Stimulated activated CD8-positive, alpha-beta memory T cell treated with anti-CD3 and anti-CD28 coated beads, Interleukin-12 subunit alpha, Interleukin-12 subunit beta, amount 100 ng/mL, for 1 hour (primary cell): ENCODE results near the gene ANKMY1.

Source experiments
- DNase-seq: peaks from one replicate; pipeline ENCODE4 v3.0.0-alpha.2; 2020; ENCODE audit warnings: low read depth

The ANKMY1 gene

GRCh38 chr2:240459401-240460252 is 98.2 kb downstream of the ANKMY1 start:
- DNase-seq: no peak

- DNase-seq: no peak
Observed at GRCh38 chr2:240458900-240459391, 98.8 kb downstream of the ANKMY1 start.

GRCh38 chr2:240458044-240458899 is 99.5 kb downstream of the ANKMY1 start:
- DNase-seq: no peak

- DNase-seq: no peak
Observed at GRCh38 chr2:240457223-240458043, 100.4 kb downstream of the ANKMY1 start.

- DNase-seq: no peak
Observed at GRCh38 chr2:240456447-240457222, 101.2 kb downstream of the ANKMY1 start.

DNA sequence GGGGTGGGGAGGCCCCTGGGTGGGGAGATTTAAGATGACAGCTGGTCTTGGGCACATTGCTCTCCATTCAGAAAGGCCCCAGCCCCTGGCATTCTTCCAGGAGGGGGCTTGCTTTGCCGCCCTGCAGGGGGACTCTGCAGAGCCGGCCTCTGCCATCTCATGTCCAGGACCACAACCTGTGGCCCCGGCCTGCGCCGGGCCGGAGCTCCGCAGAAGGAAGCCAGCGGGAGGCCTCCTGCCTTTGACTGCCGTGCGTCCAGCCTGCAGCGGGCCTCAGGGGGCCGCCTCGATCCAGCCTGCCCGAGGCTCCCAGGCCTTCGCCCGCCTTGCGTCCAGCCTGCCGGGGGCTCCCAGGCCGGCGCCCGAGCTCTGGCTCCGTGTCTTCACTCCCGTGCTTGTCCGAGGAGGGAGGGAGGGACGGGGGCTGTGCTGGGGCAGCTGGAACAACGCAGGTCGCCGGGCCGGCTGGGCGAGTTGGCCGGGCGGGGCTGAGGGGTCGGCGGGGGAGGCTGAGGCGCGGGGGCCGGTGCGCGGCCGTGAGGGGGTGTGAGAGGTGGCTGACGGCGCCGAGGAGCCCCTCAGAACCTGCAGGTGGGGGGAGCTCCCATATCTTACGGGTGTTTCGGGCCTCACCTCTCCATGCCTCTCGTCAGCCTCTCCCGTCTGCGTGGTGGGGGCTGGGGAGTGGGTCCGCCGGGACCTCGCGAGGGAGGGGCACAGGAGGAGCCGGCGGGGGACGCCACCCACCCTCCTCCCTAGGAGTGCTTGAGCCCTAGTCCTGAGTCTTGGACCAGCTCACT is 101.9 kb downstream of the ANKMY1 start:
- no peak for DNase-seq

- DNase-seq: no peak
Observed at GRCh38 chr2:240455272-240455646, 102.5 kb downstream of the ANKMY1 start.

DNA sequence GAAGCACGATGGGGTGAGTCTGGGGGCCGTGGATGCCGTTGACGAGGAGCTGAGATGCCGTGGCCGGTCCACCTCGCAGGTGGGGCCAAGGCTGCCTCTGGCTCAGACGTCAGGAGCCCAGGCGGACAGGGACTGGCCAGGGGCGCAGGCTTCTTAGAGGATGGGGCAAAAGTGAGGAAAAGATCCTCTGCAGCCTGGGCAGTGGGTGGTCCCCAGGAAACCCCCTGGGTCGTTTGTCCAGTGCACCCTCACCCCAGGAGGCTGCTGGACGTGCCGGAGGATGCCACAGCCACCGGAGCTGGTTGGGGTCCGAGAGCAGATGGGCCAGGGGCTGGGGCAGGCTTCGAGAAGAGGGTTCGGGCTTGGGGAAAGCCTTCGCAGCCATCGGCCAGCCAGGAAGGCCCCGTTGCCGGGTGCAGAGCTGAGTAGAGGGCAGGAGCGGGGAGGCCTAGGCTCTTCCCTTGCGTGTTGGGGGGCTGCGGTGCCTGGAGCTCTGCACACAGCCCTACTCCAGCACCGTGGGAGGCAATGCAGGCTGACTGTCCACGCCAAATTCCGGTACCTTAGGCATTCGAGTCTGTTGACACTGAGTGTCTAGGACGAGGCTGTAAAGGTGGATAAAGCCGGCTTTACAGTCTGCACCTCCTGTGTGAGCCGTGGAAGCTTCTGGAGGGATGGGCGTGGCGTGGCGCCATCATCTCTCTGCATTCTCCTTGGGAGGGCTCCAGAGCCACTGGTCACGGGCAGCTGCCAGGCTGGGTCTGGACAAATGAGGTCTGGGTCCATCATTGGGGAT is 103.5 kb downstream of the ANKMY1 start:
- no peak for DNase-seq

DNA sequence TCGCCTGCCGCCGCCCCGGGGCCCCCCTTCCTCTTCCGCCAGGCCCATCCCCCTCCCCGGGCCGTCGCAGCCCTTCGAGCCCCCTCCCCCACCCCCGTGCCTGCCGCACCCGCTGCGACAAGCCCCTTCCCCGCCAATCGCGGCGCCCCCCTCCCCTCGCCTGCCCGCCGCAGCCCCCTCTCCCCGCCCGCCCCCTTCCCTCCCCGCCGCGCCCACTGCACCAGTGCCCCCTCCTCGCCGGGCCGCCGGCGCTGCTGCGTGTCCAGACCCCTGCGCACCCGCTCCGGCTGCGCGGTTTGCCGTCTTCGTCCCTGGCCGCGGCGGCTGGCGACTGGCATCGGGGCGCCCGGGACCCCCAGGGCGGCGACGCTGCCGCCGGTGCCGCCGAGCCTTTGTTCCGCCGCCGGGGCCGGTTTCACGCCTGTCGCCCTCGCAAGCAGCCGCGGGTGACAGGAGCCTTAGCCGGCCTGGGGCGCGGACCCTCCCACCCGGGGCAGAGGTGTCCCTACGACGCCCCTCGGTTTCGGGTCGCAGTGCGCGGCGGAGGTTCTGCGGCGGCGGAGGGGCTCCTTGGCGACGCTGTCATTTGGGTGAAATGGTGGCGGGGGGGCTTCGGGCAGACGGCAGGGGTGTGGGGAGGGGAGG is 104.2 kb downstream of the ANKMY1 start:
- DNase-seq: no peak

DNA sequence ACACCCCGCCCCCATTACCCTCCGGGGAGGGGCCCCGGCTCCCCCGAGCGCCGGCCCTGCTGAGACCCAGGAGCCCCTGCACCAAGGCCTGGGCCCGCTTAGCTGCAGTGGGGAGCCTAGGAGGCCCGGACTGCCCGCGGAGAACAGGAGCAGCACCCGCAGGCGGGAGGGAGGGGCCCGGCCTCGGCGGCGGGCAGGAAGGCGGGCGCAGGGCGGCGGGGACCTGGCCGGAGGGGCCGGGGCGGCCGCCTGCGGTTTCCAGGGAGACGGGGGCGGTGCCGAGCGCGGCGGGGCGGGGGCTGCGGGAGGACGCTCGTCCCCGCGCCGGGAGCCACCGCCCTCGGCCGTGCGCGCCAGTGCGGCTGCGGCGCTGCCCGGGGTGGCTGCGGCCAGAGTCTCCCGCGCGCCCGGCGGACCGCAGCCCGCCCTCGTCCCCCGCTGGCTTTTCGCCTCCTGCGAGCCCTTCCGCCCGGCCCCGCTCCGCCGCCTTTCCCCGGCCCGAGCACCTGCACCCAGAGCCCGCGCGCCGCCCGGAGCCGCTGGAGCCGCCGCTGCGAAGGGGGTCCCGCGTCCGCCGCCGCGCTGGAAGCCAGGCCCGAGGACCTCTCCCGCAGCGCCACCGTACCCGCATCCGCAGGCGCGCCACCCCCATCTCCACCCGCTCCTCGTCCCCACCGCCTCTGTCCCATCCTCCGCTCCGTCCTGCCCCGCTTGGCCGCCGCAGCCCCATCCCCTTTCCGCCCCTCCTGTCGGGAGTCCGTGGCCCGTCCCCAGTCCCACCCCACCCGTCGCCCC is 105.1 kb downstream of the ANKMY1 start:
- DNase-seq: no peak

DNA sequence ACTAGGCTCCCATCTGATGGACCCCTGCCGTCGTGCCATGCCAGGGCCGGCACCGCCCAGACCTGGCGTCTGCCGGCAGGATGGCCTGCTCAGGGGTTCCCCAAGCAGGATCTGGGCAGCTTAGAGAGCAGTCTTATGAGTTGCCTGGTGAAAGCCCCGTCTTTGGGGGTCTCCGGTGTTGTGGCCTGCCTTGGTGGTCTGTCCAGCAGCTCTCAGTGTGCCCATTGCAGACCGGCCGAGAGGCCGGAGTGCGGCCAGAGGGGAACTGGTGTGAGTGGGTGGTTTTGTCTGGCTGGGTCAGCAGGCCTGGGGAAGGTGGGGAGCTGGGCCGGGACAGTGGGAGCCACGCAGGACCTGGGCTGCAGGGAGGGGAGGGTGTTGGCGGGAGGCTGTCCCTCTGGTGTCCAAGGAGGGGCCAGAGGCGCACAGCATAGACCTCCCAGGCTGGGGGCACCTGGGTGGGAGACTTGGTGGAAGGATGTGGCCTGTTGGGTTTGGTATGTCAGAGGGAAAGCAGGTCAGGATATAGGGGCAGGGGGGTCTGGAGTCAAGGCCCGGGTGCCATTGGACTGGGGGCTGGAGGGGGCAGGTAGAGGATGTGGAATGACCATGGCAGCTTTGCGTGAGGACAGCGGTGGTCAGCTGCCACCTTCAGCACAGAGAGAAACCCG is 105.9 kb downstream of the ANKMY1 start:
- DNase-seq: no peak

GRCh38 chr2:240451108-240451611 is 106.6 kb downstream of the ANKMY1 start:
- no peak for DNase-seq

- no peak for DNase-seq
Observed at GRCh38 chr2:240450532-240451107, 107.2 kb downstream of the ANKMY1 start.

DNA sequence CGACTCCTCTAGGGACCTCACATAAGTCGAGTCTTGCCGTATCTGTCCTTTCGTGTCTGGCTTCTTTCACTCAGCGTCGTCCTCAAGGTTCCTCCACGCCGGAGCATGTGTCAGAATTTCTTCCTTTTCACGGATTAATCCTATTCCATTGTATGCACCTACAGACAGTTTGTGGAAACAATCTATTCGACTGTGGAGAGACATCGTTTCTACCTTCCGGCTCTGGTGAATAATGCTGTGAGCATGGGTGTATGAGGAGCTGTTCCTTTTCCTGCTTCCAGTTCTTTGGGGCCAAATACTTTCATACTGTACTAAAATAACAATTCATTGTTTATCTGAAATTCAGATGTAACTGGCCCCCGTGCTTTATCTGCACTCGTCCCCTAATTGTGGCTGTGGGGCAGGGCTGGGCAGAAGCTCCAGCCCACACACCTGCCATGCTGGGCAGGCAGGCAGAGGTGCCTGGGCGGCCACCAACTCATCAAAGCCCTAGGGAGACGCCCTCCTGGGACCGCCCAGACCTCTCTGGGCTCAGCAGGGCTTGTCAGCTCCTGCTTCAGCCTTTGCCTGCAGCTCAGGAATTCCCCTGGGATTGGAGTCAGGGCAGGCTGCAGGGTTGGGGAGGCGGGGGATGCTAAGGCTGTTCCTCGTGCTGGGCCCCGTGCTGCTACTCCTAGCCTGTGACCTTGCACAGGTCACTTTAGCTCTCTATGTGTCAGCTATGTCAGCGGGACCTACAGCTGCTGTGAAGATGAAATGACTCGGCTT is 107.8 kb downstream of the ANKMY1 start:
- DNase-seq: no peak

DNA sequence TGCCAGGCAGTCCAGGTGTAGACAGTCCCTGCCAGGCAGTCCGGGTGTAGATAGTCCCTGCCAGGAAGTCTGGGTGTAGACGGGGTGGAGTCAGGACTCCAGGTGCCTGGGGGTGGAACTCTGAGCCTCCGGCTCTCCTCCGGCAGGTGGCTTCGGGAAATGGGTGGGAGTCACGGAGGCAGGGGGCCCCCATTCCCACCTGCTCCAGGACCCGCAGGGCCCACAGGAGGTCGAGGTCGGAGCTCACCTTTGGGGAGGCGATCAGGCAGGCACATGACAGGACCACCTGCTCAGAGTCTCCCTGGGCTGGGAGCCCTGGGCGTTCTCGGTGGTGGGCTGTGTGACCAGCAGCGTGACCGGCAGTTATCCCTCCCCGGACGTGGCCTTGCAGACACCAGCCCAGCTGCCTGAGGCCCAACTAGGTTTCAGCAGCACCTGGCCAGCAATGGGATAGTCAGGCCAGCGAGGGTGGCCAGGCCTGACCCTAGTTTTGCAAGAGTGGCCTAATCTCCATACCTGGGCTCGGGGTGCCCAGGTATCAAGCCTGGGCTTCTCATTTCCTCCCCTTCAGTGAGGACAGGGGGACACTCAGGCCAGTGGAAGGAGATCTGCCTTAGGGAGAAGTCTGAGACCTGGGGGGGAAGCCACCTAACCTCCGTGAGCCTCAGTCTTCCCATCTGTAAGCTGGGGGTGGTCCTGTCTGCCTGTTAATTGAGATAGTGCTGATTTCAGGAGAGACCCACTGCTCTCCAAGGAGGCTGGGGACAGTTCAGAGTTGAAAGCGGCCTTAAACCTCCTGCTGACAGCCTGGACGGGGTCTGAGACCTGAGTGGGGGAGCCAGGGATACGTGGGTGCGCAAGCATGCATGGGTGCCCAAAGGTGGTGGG is 109.2 kb downstream of the ANKMY1 start:
- DNase-seq: no peak
